HCT116 (cell line): Measurements from ENCODE around the gene WDR17. TPM values are rescaled to one million over a fixed set of nuclear protein-coding genes. Genes with fewer than 3 reads are reported as not detected.

Experiments used
- ATAC-seq: fragments of 200-7000 bp; cut with Tn5 transposase; 2 replicates; pipeline ENCODE4 v1.9.1; 2020; ENCODE audit warnings: mild to moderate bottlenecking, moderate library complexity
- BruUV-seq: library from RNA; stranded (reverse); fragments of 400-500 nt; replicated peaks from 2 replicates; lab custom pipeline; 2021; lab: Mats Ljungman, UMichigan
- CTCF ChIA-PET: fragments of 300-600 bp; sonication (Branson Sonifier 250); formaldehyde crosslinking; loops from one replicate; lab custom pipeline; 2021; ENCODE audit warnings: antibody characterized with exemption; lab: Charles Lee
- POLR2A ChIA-PET: fragments of 300-600, 350-600 bp; sonication (Branson Sonifier 250); formaldehyde crosslinking; loops from one replicate; lab custom pipeline; 2021; ENCODE audit warnings: antibody characterized with exemption; lab: Charles Lee
- RAD21 ChIA-PET, 2 experiments: fragments of 300-600 bp; sonication (Branson Sonifier 250); formaldehyde crosslinking; loops; one replicate each; lab custom pipeline; 2023; ENCODE audit warnings: low total read pairs in 2 of 2; ENCODE audit not compliant: uncharacterized antibody in 2 of 2, unreplicated experiment in 2 of 2, low non-redundant PET in 1 of 2; lab: Charles Lee
- DNase-seq: peaks from one replicate; pipeline ENCODE4 v3.0.0-alpha.2; 2010; ENCODE audit warnings: low read depth, low spot score
- H2AFZ ChIP-seq: fragments of 200-600 bp; shearing (Covaris generic), sonication (generic); 2 replicates; pipeline ENCODE4 v1.6.1; 2017; ENCODE audit warnings: low read depth, mixed run types, mixed read lengths, antibody characterized with exemption, low read length; ENCODE audit not compliant: poor library complexity, severe bottlenecking
- H3K27ac ChIP-seq: 2 replicates; pipeline ENCODE4 v1.5.1; 2012; ENCODE audit warnings: low read depth, low read length
- H3K27me3 ChIP-seq: fragments of 200-600 bp; sonication (generic); 2 replicates; pipeline ENCODE4 v1.6.1; 2016; ENCODE audit warnings: mixed run types, low read length, mixed read lengths; ENCODE audit not compliant: insufficient read depth
- H3K36me3 ChIP-seq, 2 experiments: fragments of 200-500 bp in 1 of 2; fragments of 200-600 bp in 1 of 2; sonication (Bioruptor generic) in 1 of 2; sonication (generic) in 1 of 2; 2 replicates each; pipeline versions ENCODE4 v1.5.1 to v1.6.1; 2014 to 2016; ENCODE audit warnings: low read length in 2 of 2, inconsistent platforms in 1 of 2, mixed read lengths in 1 of 2, mixed run types in 1 of 2; ENCODE audit not compliant: insufficient read depth in 2 of 2, control insufficient read depth in 1 of 2
- H3K4me1 ChIP-seq, 2 experiments: fragments of 200-600 bp in 1 of 2; sonication (generic) in 1 of 2; 2 replicates each; pipeline versions ENCODE4 v1.5.1 to v1.6.1; 2012 to 2017; ENCODE audit warnings: low read length in 2 of 2, inconsistent platforms in 1 of 2, mild to moderate bottlenecking in 1 of 2, mixed read lengths in 1 of 2, mixed run types in 1 of 2, moderate library complexity in 1 of 2; ENCODE audit not compliant: insufficient read depth in 2 of 2, control insufficient read depth in 1 of 2
- H3K4me2 ChIP-seq: fragments of 200-600 bp; sonication (generic); 2 replicates; pipeline ENCODE4 v1.6.1; 2017; ENCODE audit warnings: mixed run types, low read length, mixed read lengths
- H3K4me3 ChIP-seq, 2 experiments: fragments of 200-600 bp in 1 of 2; sonication (generic) in 1 of 2; replicated peaks in 1 of 2; 2 replicates each; pipeline ENCODE4 v1.5.1; 2011 to 2016; ENCODE audit warnings: low read length in 2 of 2, control low read depth in 1 of 2, low read depth in 1 of 2, mild to moderate bottlenecking in 1 of 2, mixed read lengths in 1 of 2, mixed run types in 1 of 2
- H3K79me2 ChIP-seq: fragments of 200-600 bp; sonication (generic); 2 replicates; pipeline ENCODE4 v1.6.1; 2017; ENCODE audit warnings: mild to moderate bottlenecking, mixed run types, low read length, moderate library complexity, mixed read lengths; ENCODE audit not compliant: insufficient read depth
- H3K9ac ChIP-seq: fragments of 200-600 bp; sonication (generic); 2 replicates; pipeline ENCODE4 v1.6.1; 2016; ENCODE audit warnings: low read length, mixed read lengths
- H3K9me2 ChIP-seq: fragments of 200-600 bp; sonication (generic), shearing (Covaris generic); 2 replicates; pipeline ENCODE4 v1.6.1; 2017; ENCODE audit warnings: mixed run types, mild to moderate bottlenecking, moderate library complexity; ENCODE audit not compliant: insufficient read depth
- H3K9me3 ChIP-seq, 2 experiments: fragments of 200-500 bp in 1 of 2; fragments of 200-600 bp in 1 of 2; sonication (Bioruptor generic) in 1 of 2; sonication (generic) in 1 of 2; 2 replicates each; pipeline ENCODE4 v1.6.1; 2014 to 2017; ENCODE audit warnings: low read length in 2 of 2, mixed read lengths in 2 of 2, inconsistent platforms in 1 of 2, low read depth in 1 of 2, mild to moderate bottlenecking in 1 of 2, mixed run types in 1 of 2, moderate library complexity in 1 of 2; ENCODE audit not compliant: control insufficient read depth in 1 of 2, insufficient read depth in 1 of 2
- H4K20me1 ChIP-seq: fragments of 200-600 bp; sonication (generic), shearing (Covaris generic); 2 replicates; pipeline ENCODE4 v1.6.1; 2017; ENCODE audit warnings: mixed run types, mild to moderate bottlenecking, moderate library complexity; ENCODE audit not compliant: insufficient read depth
- CBX3 ChIP-seq: IDR thresholded peaks from 2 replicates; pipeline ENCODE4 v1.6.1; 2012; ENCODE audit warnings: low read depth
- CEBPB ChIP-seq: IDR thresholded peaks from 2 replicates; pipeline ENCODE4 v1.6.1; 2012; ENCODE audit warnings: low read depth
- ELF1 ChIP-seq: IDR thresholded peaks from 2 replicates; pipeline ENCODE4 v1.6.1; 2012; ENCODE audit warnings: low read depth, borderline replicate concordance
- EZH2 ChIP-seq: fragments of 200-600 bp; sonication (generic); IDR thresholded peaks from 2 replicates; pipeline ENCODE4 v1.6.1; 2017; ENCODE audit warnings: antibody characterized with exemption, mixed run types
- EZH2phosphoT487 ChIP-seq: fragments of 200-600 bp; IDR thresholded peaks from 2 replicates; pipeline ENCODE4 v1.6.1; 2018; ENCODE audit warnings: antibody characterized with exemption, borderline replicate concordance
- JUND ChIP-seq: IDR thresholded peaks from 2 replicates; pipeline ENCODE4 v1.6.1; 2012
- POLR2A ChIP-seq: IDR thresholded peaks from 2 replicates; pipeline ENCODE4 v1.7.0; 2011; ENCODE audit warnings: borderline replicate concordance; ENCODE audit not compliant: insufficient read depth, insufficient read length; ENCODE audit errors: extremely low read depth
- SP1 ChIP-seq: IDR thresholded peaks from 2 replicates; pipeline ENCODE4 v1.6.1; 2012; ENCODE audit warnings: low read depth
- ZFX ChIP-seq: fragments of 450-650 bp; IDR thresholded peaks from 2 replicates; pipeline ENCODE4 v1.6.1; 2017
- intact Hi-C: fragments of 100-400 bp; cut with micrococcal nuclease; formaldehyde crosslinking; loops from 2 replicates; pipeline ENCODE4 v1.10.0; 2022
- total RNA-seq: library from RNA; stranded (reverse); gene quantifications from one replicate; pipeline ENCODE4 v1.2.1, GENCODE V29; 2021; ENCODE audit not compliant: unreplicated experiment
- TF ChIP-seq, protein P1 (sequence below): IDR thresholded peaks from 2 replicates; pipeline ENCODE4 v1.6.1; 2012; ENCODE audit warnings: low read depth
- TF ChIP-seq, protein P2 (sequence below), 3 experiments: fragments of 200-600 bp in 1 of 3; sonication (generic) in 1 of 3; IDR thresholded peaks in 2 of 3; conservative IDR thresholded peaks in 1 of 3; 2 replicates each; pipeline ENCODE4 v1.5.1; 2012 to 2017; ENCODE audit warnings: low read depth in 2 of 3, low read length in 2 of 3, antibody characterized with exemption in 1 of 3, borderline replicate concordance in 1 of 3, control low read depth in 1 of 3, mild to moderate bottlenecking in 1 of 3, mixed read lengths in 1 of 3, mixed run types in 1 of 3, moderate library complexity in 1 of 3; ENCODE audit not compliant: insufficient read depth in 1 of 3
- TF ChIP-seq, protein P3 (sequence below): IDR thresholded peaks from 2 replicates; pipeline ENCODE4 v1.6.1; 2011; ENCODE audit warnings: mild to moderate bottlenecking, low read length, moderate library complexity; ENCODE audit not compliant: insufficient replicate concordance; ENCODE audit errors: extremely low read depth
- TF ChIP-seq, protein P4 (sequence below): IDR thresholded peaks from 2 replicates; pipeline ENCODE4 v1.6.1; 2012

Gene WDR17
- total RNA-seq, 1 experiment from 2014 or later, result 0.20 TPM

DNA sequence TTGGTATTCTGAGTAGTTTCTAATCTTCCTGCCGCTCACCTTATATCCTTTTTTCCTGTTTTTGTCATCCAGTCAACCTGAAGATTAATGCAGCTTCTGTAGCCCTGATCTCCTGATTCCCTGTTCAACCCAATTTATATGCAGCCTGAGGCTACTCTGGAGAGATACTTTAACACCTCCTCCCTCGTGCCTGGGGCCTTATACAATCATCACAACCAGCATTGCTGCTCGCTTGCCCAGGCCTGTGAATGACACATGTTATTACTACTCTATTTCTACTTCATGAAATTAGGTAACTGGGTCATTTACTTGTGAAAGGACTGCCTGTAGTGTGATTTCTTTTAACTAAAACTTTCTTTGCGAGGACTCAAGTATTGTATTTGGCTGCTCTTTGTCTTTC is 33.7 kb upstream of the WDR17 start (continued):
- TF ChIP-seq, protein P1, sequence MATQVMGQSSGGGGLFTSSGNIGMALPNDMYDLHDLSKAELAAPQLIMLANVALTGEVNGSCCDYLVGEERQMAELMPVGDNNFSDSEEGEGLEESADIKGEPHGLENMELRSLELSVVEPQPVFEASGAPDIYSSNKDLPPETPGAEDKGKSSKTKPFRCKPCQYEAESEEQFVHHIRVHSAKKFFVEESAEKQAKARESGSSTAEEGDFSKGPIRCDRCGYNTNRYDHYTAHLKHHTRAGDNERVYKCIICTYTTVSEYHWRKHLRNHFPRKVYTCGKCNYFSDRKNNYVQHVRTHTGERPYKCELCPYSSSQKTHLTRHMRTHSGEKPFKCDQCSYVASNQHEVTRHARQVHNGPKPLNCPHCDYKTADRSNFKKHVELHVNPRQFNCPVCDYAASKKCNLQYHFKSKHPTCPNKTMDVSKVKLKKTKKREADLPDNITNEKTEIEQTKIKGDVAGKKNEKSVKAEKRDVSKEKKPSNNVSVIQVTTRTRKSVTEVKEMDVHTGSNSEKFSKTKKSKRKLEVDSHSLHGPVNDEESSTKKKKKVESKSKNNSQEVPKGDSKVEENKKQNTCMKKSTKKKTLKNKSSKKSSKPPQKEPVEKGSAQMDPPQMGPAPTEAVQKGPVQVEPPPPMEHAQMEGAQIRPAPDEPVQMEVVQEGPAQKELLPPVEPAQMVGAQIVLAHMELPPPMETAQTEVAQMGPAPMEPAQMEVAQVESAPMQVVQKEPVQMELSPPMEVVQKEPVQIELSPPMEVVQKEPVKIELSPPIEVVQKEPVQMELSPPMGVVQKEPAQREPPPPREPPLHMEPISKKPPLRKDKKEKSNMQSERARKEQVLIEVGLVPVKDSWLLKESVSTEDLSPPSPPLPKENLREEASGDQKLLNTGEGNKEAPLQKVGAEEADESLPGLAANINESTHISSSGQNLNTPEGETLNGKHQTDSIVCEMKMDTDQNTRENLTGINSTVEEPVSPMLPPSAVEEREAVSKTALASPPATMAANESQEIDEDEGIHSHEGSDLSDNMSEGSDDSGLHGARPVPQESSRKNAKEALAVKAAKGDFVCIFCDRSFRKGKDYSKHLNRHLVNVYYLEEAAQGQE, result no peak
- no peak for TF ChIP-seq CBX3

DNA sequence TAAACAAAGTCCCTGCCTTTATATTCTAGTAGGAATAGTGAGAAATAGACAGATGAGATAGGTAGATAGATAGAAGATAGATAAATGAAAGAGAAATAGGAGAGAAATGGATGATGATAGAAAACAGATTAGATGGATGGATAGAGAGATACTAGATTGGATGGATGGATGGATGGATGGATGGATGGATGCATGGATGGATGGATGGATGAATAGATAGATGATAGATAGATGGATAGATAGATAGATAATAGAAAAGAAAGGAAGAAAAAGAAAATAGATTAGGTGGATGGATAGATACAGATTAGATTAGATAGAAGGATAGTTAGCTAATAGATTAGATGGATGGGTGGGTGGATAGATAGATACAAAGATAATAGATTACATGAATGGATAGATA is 33.2 kb upstream of the WDR17 start:
- Histone ChIP-seq H4K20me1 (no peaks in the 10 kb centered on the region), H3K9me2 (no peaks in the 10 kb centered on the region), H3K4me1 (no peaks in the 10 kb centered on the region), H2AFZ (no peak overlapping the region), H3K9me3 (no peaks in the 10 kb centered on the region), H3K27me3 (no peaks in the 10 kb centered on the region), H3K79me2 (no peaks in the 10 kb centered on the region), H3K4me2 (no peak overlapping the region), H3K27ac (no peak overlapping the region), H3K4me3 (no peak overlapping the region), H3K36me3 (no peaks in the 10 kb centered on the region), H3K9ac (no peak overlapping the region)
- BruUV-seq, result no TSS peak
- POLR2A ChIA-PET, result no interaction called here
- DNase-seq, result no peak
- no peak for ATAC-seq
- intact Hi-C loops, result loop anchor here (5.0 to 10.0 kb wide), 2 partner anchors 245 to 468 kb away; no protein-coding TSS in a partner anchor
- CTCF ChIA-PET, result no interaction called here
- RAD21 ChIA-PET, result no interaction called here
- TF ChIP-seq ELF1 (no peak), POLR2A (no peak), EZH2phosphoT487 (no peak), SP1 (no peak), ZFX (no peak), CBX3 (no peak), CEBPB (no peak), JUND (no peak), EZH2 (no peak)
- TF ChIP-seq, protein P2, sequence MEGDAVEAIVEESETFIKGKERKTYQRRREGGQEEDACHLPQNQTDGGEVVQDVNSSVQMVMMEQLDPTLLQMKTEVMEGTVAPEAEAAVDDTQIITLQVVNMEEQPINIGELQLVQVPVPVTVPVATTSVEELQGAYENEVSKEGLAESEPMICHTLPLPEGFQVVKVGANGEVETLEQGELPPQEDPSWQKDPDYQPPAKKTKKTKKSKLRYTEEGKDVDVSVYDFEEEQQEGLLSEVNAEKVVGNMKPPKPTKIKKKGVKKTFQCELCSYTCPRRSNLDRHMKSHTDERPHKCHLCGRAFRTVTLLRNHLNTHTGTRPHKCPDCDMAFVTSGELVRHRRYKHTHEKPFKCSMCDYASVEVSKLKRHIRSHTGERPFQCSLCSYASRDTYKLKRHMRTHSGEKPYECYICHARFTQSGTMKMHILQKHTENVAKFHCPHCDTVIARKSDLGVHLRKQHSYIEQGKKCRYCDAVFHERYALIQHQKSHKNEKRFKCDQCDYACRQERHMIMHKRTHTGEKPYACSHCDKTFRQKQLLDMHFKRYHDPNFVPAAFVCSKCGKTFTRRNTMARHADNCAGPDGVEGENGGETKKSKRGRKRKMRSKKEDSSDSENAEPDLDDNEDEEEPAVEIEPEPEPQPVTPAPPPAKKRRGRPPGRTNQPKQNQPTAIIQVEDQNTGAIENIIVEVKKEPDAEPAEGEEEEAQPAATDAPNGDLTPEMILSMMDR (IDR thresholded peaks at IDR 0.05 in 2 of 3, conservative IDR thresholded peaks at IDR 0.05 in 1 of 3; ENCODE audit: borderline replicate concordance in 1 of 3, insufficient read depth in 1 of 3, low read depth in 2 of 3, low read length in 2 of 3), result no peak
- TF ChIP-seq, protein P3, sequence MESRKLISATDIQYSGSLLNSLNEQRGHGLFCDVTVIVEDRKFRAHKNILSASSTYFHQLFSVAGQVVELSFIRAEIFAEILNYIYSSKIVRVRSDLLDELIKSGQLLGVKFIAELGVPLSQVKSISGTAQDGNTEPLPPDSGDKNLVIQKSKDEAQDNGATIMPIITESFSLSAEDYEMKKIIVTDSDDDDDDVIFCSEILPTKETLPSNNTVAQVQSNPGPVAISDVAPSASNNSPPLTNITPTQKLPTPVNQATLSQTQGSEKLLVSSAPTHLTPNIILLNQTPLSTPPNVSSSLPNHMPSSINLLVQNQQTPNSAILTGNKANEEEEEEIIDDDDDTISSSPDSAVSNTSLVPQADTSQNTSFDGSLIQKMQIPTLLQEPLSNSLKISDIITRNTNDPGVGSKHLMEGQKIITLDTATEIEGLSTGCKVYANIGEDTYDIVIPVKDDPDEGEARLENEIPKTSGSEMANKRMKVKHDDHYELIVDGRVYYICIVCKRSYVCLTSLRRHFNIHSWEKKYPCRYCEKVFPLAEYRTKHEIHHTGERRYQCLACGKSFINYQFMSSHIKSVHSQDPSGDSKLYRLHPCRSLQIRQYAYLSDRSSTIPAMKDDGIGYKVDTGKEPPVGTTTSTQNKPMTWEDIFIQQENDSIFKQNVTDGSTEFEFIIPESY, result no peak
- TF ChIP-seq, protein P1, result no peak
- TF ChIP-seq, protein P4, sequence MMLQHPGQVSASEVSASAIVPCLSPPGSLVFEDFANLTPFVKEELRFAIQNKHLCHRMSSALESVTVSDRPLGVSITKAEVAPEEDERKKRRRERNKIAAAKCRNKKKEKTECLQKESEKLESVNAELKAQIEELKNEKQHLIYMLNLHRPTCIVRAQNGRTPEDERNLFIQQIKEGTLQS, result no peak
